ENCODE results near the gene SMARCC2.

The SMARCC2 gene

DNA sequence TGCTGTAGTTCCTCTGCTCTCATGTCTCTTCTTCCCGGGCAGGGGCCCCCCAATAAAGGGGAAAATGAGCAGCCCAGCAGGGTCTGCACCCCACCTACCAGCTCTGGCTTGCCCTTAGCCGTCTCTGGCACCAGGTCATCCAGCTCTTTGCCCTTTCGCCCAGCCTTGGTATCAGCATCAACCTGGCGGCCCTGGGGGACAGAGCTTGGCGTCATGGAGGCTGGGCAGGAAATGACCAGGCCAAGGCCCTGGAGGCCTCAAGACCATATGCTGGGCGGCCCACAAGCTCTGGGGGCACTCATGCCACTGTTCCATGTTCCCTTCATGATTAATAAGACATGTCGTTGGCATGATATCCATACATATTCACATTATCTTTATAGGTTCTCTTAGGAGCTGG lies 16.4 kb downstream of the SMARCC2 start:
- peaks cover 30% of the 10 kb centered on the region for H3K36me3 ChIP-seq (ENCODE audit: control insufficient read depth, insufficient read depth, low read length)

DNA sequence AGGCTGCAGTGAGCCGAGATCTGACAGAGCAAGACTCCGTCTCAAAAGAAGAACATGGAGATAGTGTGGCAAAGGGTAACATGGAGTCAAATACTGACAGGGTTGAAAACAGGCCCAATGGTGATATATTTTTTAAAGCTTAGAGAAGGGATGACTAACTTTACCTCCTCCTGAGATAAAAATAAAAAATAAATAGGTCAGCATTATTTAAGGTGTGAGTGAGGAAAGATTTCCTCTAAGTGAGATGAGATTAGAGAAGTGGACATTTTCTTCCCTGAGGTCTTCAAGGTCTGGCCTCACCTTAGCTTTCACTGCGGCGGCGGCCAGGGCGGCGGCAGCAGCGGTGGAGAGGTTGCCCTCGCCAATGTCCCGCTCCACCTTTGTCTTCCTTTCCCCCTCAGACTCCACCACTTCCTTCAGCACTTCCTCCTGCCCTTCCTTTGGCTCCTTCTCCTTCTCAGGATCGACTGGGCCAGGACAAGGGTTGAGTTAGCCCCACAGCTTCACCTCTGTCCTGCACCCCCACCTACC lies 20.0 kb downstream of the SMARCC2 start:
- no peaks in the 10 kb centered on the region for H3K27me3 ChIP-seq (replicated peaks; ENCODE audit: control insufficient read depth, insufficient read depth, low read length)
- H3K4me3 ChIP-seq (replicated peaks; ENCODE audit: low read depth, low read length) = no peak overlapping the region
- no peak for DNase-seq (ENCODE audit: extremely low read depth, insufficient read length)
- TF ChIP-seq, protein P1, sequence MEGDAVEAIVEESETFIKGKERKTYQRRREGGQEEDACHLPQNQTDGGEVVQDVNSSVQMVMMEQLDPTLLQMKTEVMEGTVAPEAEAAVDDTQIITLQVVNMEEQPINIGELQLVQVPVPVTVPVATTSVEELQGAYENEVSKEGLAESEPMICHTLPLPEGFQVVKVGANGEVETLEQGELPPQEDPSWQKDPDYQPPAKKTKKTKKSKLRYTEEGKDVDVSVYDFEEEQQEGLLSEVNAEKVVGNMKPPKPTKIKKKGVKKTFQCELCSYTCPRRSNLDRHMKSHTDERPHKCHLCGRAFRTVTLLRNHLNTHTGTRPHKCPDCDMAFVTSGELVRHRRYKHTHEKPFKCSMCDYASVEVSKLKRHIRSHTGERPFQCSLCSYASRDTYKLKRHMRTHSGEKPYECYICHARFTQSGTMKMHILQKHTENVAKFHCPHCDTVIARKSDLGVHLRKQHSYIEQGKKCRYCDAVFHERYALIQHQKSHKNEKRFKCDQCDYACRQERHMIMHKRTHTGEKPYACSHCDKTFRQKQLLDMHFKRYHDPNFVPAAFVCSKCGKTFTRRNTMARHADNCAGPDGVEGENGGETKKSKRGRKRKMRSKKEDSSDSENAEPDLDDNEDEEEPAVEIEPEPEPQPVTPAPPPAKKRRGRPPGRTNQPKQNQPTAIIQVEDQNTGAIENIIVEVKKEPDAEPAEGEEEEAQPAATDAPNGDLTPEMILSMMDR (IDR thresholded peaks at IDR 0.05; ENCODE audit: insufficient read depth, low read length, poor library complexity, severe bottlenecking) = no peak
- H3K36me3 ChIP-seq (ENCODE audit: control insufficient read depth, insufficient read depth, low read length) = peaks cover 36% of the 10 kb centered on the region

More for the DNA sequence above, 16.4 kb downstream of the SMARCC2 start:
- TF ChIP-seq, protein P1 (IDR thresholded peaks at IDR 0.05; ENCODE audit: insufficient read depth, low read length, poor library complexity, severe bottlenecking) = no peak
- no peak for DNase-seq (ENCODE audit: extremely low read depth, insufficient read length)
- H3K4me3 ChIP-seq (replicated peaks; ENCODE audit: low read depth, low read length) = no peak overlapping the region
- no peaks in the 10 kb centered on the region for H3K27me3 ChIP-seq (replicated peaks; ENCODE audit: control insufficient read depth, insufficient read depth, low read length)

DNA sequence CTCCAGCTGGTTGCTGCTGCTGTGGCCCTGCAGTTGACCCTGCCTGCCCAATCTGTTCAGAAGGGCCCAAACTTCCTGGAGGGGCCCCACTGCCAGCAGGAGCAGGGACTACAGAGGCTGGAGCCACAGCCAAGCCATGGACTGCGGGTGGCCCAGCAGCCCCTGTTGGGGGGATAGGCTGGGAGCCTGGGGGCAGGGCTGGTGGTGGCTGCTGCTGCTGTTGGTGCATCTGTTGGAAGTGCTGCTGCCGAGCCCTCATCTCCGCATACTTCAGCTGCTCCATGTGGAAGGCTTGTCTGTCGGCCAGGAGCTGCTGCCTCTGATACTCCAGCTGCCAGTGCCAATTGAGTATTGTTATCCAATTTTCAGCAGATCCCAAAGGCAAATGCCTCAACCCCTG lies 23.9 kb downstream of the SMARCC2 start:
- TF ChIP-seq, protein P1 (IDR thresholded peaks at IDR 0.05; ENCODE audit: insufficient read depth, low read length, poor library complexity, severe bottlenecking) = no peak
- H3K27me3 ChIP-seq (replicated peaks; ENCODE audit: control insufficient read depth, insufficient read depth, low read length) = no peaks in the 10 kb centered on the region
- H3K36me3 ChIP-seq (ENCODE audit: control insufficient read depth, insufficient read depth, low read length) = peaks cover 36% of the 10 kb centered on the region
- DNase-seq (ENCODE audit: extremely low read depth, insufficient read length) = no peak
- no peak overlapping the region for H3K4me3 ChIP-seq (replicated peaks; ENCODE audit: low read depth, low read length)

DNA sequence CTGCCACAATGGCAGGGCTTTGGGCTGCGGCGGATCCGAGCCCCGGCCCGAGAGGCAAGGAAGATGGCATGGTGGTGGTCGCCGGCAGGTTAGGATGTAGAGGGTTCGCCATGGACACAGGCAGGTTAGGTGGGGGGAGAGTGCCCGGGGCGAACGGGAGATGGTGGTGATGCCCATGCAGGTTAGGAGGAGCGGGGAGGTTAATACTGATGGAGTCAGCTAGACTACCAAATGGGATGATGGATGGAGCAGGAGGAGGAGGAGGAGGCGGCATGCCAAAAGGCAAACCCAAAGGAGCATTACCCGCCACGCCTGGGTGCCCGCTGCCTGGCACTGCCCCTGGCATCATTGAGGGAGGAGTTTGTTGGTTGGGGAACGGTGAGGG lies 24.9 kb downstream of the SMARCC2 start:
- Histone ChIP-seq H3K36me3 (ENCODE audit: control insufficient read depth, insufficient read depth, low read length) (peaks cover 42% of the 10 kb centered on the region), H3K4me3 (replicated peaks; ENCODE audit: low read depth, low read length) (no peak overlapping the region), H3K27me3 (replicated peaks; ENCODE audit: control insufficient read depth, insufficient read depth, low read length) (no peaks in the 10 kb centered on the region)
- DNase-seq (ENCODE audit: extremely low read depth, insufficient read length) = no peak
- TF ChIP-seq, protein P1 (IDR thresholded peaks at IDR 0.05; ENCODE audit: insufficient read depth, low read length, poor library complexity, severe bottlenecking) = no peak

DNA sequence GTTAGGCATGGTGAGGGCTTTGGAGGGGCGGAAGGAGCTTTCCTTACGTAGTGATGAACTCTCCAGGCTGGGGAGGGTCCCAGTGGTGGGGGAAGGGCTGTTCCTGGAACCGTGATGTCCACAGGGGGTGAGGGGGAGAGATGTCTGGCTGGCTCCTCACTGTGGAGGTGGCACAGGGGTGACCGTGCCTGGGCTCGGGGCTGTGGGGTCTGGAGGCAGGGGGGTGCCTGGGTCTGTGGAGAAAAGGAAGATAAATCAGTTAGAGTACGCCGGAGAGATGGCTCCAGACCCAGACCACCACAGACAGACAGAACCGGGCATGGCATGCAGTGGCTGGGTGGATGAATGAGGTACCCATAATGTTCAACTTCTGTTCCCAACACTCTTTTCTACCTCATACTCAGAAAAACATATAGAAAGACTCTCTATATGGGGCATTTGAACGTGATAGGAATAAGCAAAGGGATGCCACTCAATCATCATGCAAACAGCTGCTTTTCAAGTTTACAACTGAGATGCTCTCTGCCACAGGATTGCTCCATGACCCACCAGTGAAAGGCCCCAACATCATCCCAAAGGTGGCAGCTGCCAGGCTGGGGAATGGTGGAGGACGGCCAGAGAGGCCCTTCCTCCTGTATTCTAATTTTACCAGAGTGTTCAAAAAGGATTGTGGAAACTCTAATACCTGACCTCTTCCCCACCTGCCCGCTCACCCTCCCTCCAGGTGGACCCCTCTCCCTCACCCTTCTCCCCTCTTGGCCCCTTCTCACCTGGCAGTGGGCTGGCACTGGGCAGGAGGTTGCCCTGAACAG lies 25.5 kb downstream of the SMARCC2 start:
- DNase-seq (ENCODE audit: extremely low read depth, insufficient read length) = no peak
- H3K27me3 ChIP-seq (replicated peaks; ENCODE audit: control insufficient read depth, insufficient read depth, low read length) = no peaks in the 10 kb centered on the region
- no peak overlapping the region for H3K4me3 ChIP-seq (replicated peaks; ENCODE audit: low read depth, low read length)
- peaks cover 42% of the 10 kb centered on the region for H3K36me3 ChIP-seq (ENCODE audit: control insufficient read depth, insufficient read depth, low read length)
- TF ChIP-seq, protein P1 (IDR thresholded peaks at IDR 0.05; ENCODE audit: insufficient read depth, low read length, poor library complexity, severe bottlenecking) = no peak

Data from GM06990 (cell line).